ENCODE data around the gene NUDT8.
"Not testable (repeated sequence)": the region's sequence is repeated elsewhere in the genome, so short reads cannot be mapped to it uniquely, and the experiment has no call there.

Gene NUDT8

GRCh38 chr11:67664696-67665540 is 35.2 kb upstream of the NUDT8 start:
- H3K4me3 ChIP-seq (ENCODE audit: low read depth, low read length) = no peak overlapping the region
- no peak for TF ChIP-seq CTCF (IDR thresholded peaks at IDR 0.05; ENCODE audit: low read depth, low read length)

- H3K4me3 ChIP-seq (ENCODE audit: low read depth, low read length) = no peak overlapping the region
- TF ChIP-seq CTCF (IDR thresholded peaks at IDR 0.05; ENCODE audit: low read depth, low read length) = no peak
Observed at GRCh38 chr11:67664213-67664585, 34.5 kb upstream of the NUDT8 start.

GRCh38 chr11:67663532-67664212 is 33.9 kb upstream of the NUDT8 start:
- no peak overlapping the region for H3K4me3 ChIP-seq (ENCODE audit: low read depth, low read length)
- TF ChIP-seq CTCF (IDR thresholded peaks at IDR 0.05; ENCODE audit: low read depth, low read length) = no peak

GRCh38 chr11:67662835-67663531 is 33.2 kb upstream of the NUDT8 start:
- H3K4me3 ChIP-seq (ENCODE audit: low read depth, low read length) = no peak overlapping the region
- TF ChIP-seq CTCF (IDR thresholded peaks at IDR 0.05; ENCODE audit: low read depth, low read length) = no peak

- no peak for TF ChIP-seq CTCF (IDR thresholded peaks at IDR 0.05; ENCODE audit: low read depth, low read length)
- no peak overlapping the region for H3K4me3 ChIP-seq (ENCODE audit: low read depth, low read length)
Observed at GRCh38 chr11:67662142-67662834, 32.6 kb upstream of the NUDT8 start.

- H3K4me3 ChIP-seq (ENCODE audit: low read depth, low read length) = not testable (repeated sequence)
Observed at GRCh38 chr11:67660752-67661151, 31.0 kb upstream of the NUDT8 start.

GRCh38 chr11:67659651-67660165 is 30.0 kb upstream of the NUDT8 start:
- H3K4me3 ChIP-seq (ENCODE audit: low read depth, low read length) = not testable (repeated sequence)

Measured in WI38 (cell line).